NCI-H1417 treated with DMSO at 0.1 percent for 48 hours (cell line): ENCODE data around the gene GPR84.
"Not testable (repeated sequence)": the region's sequence is repeated elsewhere in the genome, so short reads cannot be mapped to it uniquely, and the experiment has no call there.

Experiments used
- DNase-seq: peaks from one replicate; lab custom pipeline; 2025; lab: John Stamatoyannopoulos, UW

Gene GPR84

GRCh38 chr12:54355104-54355815 lies 9.0 kb downstream of the GPR84 start:
- DNase-seq = no peak

- DNase-seq = not testable (repeated sequence)
Measured at GRCh38 chr12:54354271-54354670, 10.0 kb downstream of the GPR84 start.

GRCh38 chr12:54352891-54353874 lies 11.1 kb downstream of the GPR84 start:
- peak; percentile 91 for DNase-seq

GRCh38 chr12:54352022-54352531 lies 12.2 kb downstream of the GPR84 start:
- peak; percentile 86 for DNase-seq

- DNase-seq = no peak
Measured at GRCh38 chr12:54351341-54351740, 12.9 kb downstream of the GPR84 start.

GRCh38 chr12:54350743-54351142 lies 13.5 kb downstream of the GPR84 start:
- DNase-seq = no peak

- no peak for DNase-seq
Measured at GRCh38 chr12:54349679-54350078, 14.6 kb downstream of the GPR84 start.

GRCh38 chr12:54349036-54349435 lies 15.2 kb downstream of the GPR84 start:
- no peak for DNase-seq

GRCh38 chr12:54341378-54342300 lies 22.6 kb downstream of the GPR84 start:
- DNase-seq = peak; percentile 32

GRCh38 chr12:54340846-54341245 lies 23.4 kb downstream of the GPR84 start:
- no peak for DNase-seq

GRCh38 chr12:54338698-54339296 lies 25.5 kb downstream of the GPR84 start:
- no peak for DNase-seq

GRCh38 chr12:54337854-54338650 lies 26.2 kb downstream of the GPR84 start:
- no peak for DNase-seq

- no peak for DNase-seq
Measured at GRCh38 chr12:54337280-54337842, 26.9 kb downstream of the GPR84 start.

- no peak for DNase-seq
Measured at GRCh38 chr12:54333420-54334034, 30.8 kb downstream of the GPR84 start.

GRCh38 chr12:54331461-54331860 lies 32.8 kb downstream of the GPR84 start:
- no peak for DNase-seq

- DNase-seq = no peak
Measured at GRCh38 chr12:54330442-54330841, 33.8 kb downstream of the GPR84 start.

GRCh38 chr12:54329759-54330158 lies 34.5 kb downstream of the GPR84 start:
- no peak for DNase-seq

GRCh38 chr12:54328595-54329337 lies 35.5 kb downstream of the GPR84 start:
- no peak for DNase-seq
